ENCODE results near the gene NNMT.

The NNMT gene

DNA sequence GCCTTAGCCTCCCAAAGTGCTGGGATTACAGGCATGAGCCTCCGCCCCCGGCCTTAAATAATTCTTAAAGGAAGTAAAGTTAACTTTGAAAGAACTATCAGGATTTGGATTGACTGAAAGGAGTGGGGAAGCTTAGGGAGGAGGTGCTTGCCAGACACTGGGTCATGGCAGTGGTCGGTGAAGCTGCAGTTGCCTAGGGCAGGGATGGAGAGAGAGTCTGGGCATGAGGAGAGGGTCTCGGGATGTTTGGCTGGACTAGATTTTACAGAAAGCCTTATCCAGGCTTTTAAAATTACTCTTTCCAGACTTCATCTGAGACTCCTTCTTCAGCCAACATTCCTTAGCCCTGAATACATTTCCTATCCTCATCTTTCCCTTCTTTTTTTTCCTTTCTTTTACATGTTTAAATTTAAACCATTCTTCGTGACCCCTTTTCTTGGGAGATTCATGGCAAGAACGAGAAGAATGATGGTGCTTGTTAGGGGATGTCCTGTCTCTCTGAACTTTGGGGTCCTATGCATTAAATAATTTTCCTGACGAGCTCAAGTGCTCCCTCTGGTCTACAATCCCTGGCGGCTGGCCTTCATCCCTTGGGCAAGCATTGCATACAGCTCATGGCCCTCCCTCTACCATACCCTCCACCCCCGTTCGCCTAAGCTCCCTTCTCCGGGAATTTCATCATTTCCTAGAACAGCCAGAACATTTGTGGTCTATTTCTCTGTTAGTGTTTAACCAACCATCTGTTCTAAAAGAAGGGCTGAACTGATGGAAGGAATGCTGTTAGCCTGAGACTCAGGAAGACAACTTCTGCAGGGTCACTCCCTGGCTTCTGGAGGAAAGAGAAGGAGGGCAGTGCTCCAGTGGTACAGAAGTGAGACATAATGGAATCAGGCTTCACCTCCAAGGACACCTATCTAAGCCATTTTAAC is at the start of gene NNMT:
Gene NNMT (plus strand): TSS at position 724 of the 929 bp plus-strand sequence. CDS start 158 bp downstream, at position 882.
- peak; percentile 100 for DNase-seq (ENCODE audit: low read depth)

DNA sequence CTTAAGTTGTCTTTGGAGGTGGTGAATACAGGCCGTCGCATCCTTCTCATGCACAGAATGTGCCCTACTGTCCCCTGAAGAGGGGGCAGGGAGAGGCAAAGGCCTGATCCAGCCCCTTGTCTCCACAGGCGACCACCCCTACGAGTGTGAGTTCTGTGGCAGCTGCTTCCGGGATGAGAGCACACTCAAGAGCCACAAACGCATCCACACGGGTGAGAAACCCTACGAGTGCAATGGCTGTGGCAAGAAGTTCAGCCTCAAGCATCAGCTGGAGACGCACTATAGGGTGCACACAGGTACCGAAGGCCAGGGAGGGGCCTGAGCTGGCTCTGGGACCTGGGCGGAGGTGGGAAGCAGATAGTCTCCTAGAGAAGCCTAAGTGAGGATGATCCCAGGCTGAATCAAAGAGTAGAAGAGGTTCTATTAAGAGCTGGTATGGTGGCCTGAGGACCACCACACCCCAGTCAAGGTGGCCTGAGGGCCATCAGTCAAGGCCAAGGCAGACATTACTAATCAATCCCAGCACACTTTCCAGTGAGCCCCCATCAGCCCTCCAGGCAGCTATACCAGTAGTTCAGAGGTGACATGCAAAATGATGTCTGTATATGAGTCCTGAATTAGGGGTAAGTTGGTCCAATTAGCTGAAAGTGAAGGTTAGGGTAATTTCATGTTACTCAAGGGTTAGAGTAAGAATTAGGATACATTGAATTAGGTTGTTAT is 49.0 kb upstream of the NNMT start:
- no peak for DNase-seq (ENCODE audit: low read depth)

DNA sequence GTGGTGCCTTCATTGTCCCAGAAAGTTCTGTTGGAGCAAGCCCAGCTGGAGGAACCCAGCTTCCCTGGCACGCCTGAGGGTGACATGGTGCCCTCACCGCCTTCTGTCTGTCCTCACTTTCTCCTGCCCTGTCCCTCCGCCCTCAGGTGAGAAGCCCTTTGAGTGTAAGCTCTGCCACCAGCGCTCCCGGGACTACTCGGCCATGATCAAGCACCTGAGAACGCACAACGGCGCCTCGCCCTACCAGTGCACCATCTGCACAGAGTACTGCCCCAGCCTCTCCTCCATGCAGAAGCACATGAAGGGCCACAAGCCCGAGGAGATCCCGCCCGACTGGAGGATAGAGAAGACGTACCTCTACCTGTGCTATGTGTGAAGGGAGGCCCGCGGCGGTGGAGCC is 46.0 kb upstream of the NNMT start:
- no peak for DNase-seq (ENCODE audit: low read depth)

DNA sequence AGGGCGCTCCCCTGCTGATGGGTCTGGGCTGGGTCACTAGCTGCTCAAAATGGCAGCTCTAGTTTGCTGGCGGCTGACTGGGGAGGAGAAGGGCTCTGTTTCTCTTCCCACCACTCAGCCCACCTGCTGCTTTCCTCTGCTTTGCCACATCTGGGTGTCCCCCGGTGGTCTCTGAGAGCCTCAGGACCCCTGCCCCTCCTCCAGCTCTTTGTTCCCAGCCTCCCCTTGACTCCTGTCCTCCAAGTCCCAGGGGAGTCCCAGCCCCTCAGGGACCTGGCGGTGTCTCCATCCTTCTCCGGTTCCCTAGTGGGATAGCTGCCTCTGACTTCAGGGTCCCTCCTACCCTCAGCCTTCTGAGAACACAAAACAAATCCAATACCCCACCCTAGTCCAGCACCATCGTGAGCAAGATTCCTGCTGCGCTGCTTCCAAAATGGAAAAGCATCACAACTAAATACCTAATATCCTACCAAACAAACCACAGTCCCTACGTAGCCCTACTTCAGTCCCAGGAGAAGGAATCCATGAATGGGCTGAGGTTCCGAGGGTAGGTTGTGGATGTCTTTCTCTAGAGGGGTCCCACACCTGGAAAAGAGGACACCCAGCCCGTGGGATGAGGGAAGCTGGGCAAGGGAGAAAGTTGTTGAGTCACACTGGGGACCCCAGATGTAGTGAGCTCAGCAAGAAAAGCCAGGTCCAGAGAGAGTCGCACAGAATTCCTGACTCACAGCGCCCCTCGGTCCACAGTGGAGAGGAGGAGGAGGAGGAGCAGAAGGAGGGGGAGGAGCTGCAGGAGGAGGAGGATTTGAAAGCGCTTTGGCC is 45.0 kb upstream of the NNMT start:
- peak; percentile 44 for DNase-seq (ENCODE audit: low read depth)

DNA sequence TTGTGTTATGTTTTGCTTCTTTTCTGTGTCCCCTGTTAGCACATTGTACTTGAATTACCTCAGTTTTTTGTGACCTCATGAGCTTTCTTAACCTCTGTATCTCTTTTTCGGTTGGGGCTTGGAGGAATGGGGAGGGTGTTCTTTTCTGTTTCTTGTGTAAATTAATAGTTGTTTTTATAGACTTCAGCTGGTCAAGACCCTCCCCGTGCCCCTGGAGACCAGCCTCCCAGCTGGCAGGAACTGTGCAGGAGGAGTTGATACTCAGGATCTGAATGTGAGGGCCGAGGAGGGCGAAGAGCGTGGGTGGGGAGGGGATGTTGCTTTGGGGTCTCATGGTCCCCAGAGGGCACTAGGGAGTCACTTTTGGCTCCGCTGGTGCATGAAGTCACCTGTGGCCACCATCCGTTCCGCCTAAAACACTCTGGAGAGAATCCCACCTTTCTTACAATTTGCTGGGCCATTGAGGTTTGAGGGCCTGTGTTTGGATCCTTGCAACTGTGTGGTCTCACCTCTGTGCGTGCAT is 44.3 kb upstream of the NNMT start:
- no peak for DNase-seq (ENCODE audit: low read depth)

DNA sequence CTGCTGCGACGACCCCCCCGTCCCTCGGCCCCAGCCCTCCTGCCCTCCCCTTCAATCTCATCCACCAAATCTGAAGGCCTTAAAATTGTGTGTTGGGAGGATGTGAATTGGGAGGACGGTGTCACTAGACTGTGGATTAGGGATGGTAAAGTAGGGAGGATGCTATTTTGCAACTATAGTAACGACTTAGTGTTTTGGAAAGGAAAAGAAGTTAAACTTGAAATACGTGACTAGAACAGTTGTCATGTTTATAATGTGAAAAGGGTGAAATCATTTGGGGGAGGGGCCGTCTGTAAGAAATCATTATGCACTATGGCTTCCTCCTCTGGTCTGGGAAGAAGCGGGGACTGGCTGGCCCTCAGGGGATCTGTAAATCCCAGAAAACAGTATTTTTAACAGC is 43.4 kb upstream of the NNMT start:
- DNase-seq (ENCODE audit: low read depth), result no peak

DNA sequence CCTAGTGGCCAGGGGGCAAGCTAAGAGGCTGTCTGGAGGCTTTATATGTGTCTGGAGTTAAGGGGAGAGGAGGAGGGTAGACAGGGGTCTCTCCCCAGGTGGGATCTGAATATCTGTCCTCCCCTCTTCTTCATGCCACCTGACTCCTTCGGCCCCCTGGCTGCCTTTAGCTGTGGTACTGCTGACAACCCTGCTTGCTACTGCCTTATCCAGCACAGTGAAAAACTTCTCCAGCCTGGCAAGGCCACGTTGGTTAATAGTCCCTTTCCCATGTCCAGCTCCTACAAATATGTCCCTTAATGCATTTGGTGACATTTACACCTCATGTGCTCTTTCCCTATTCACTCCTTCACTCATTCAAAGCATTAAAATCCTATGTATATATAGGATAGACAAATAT is 42.4 kb upstream of the NNMT start:
- DNase-seq (ENCODE audit: low read depth), result no peak

DNA sequence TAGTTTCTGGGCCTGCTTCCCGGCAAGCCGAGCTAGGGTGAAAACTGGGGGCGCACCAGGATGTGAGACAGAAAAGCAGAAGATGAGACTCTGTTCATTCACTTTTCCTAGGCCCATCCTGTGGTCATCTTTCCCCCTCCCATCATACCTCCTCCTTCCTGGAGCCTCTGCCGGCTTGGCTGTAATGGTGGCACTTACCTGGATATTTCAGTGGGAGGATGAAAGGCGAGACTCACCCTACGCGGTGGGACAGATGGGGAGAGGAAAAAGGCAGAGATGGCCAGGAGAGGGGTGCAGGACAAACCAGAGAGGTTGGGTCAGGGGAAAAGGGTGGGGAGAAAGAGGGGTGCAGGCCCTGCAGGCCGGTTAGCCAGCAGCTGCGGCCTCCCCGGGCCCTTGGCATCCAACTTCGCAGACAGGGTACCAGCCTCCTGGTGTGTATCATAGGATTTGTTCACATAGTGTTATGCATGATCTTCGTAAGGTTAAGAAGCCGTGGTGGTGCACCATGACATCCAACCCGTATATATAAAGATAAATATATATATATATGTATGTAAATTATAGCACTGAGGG is 41.5 kb upstream of the NNMT start:
- DNase-seq (ENCODE audit: low read depth), result no peak

DNA sequence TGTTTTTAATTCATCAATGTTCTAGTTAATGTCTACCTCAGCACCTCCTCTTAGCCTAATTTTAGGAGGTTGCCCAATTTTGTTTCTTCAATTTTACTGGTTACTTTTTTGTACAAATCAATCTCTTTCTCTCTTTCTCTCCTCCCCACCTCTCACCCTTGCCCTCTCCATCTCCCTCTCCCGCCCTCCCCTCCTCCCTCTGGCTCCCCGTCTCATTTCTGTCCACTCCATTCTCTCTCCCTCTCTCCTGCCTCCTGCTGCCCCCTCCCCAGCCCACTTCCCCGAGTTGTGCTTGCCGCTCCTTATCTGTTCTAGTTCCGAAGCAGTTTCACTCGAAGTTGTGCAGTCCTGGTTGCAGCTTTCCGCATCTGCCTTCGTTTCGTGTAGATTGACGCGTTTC is 40.9 kb upstream of the NNMT start:
- DNase-seq (ENCODE audit: low read depth), result no peak

DNA sequence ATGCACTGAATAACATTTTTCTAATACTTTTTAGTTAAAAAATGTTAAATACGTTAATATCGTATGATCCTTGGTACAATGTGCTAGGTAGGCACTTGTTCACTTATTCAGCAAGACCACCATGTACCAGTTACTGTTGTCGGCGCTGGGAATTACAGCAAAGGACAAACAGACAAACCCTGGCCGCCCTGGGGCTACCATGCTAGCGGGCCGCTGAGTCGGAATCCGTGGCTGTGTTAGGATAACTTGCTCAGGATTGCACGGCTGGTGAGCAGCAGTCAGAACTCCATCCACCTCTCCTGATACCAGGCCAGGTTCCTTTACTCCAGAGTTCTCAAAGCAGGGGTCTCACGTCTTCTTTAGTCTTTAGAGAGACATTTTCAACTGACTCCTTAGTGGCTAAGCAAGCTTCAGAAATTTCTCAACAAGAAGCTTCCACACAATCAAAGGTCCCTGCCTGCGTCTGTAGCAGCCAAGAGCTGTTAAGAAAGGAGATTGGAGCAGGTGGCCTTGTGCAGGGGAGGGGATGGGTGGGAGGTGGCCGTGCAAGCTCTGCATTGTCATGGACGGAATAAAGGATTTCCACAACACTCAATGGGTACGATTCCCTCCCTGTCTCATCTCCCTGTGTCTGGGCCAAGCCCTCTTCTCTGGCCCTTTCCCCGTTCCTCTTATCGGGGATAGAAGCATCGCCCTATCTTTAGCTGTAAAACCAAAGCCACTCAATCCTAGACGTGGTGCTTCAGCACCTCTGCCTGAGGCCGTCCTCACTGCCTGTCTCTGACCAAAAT is 39.8 kb upstream of the NNMT start:
- DNase-seq (ENCODE audit: low read depth), result no peak

DNA sequence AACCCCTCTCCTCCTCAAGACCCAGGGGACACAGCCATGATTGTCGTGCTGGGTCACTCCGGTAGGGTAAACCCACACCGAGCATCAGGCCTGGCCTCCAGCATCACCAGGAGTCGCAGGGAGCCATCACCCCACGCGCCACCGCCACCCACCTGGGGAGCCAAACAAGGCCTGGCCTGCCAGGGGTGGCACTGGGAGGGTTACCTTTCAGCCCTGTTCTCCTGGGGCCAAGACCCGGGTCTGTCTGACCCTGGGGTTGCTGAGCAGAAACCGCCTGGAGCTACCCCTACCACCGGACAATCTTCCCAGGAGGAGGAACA is 39.3 kb upstream of the NNMT start:
- no peak for DNase-seq (ENCODE audit: low read depth)

DNA sequence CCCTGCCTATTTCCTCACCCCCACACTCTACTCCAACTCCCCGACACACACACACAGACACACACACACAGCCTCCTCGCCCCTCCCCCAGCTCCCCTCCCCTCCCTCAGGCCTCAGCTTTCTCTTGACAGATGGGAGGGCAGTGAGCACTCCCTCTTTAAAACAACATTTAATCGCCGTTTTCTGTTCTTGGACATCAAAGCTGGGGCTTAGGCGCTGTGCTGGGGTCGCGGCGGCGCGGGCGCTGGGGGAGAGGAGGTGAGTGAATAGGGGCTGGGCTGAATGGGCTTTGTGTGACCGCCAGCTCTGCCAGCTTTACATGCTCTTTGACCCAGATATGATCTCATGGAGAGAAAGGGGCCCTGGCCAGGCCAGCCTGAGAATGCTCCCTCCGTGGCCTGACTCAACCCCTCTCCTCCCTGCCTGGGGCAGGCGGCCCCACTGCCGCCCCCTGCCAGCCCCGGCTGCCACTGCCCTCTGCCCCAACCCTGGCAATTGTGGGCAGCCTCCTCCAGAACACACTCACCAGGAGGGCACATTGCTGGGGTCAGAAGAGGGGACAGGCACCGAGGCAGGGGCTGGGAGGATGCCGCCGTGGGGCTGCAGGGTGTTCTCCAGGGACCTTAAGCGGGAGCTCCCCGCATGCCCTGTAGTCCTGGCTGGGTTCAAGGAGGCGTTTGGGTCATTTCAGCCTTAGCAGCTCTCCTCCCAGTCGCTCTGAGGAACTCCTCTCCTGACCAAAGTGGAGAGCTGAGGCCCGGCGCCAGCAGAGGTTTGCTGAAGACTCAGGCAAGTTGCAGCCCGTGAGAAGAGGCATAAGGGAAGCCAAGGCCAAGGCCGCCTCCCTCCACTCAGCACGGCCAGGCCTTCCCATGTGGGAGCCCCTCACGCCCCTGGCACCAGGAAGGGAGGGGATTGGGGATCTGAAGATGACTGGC is 38.3 kb upstream of the NNMT start:
- DNase-seq (ENCODE audit: low read depth), result peak; percentile 84

DNA sequence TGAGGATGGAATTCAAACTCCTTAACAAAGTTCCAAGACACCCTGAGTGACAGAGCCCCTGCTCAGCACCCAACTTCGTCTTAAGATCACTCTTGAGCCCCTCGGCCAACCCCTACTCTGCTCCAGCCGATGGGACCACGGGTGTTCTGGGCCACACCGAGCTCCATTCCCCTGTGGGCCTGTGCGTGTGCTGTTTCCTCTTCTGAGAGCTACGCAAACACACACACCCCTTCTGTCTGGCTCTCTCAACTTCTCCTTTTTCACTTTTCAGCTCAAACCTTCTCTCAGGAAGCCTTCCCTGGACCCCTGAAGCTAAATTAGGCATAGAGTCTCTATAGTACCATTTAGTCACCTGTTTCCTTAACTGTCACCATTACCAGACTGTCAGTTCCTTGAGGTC is 37.5 kb upstream of the NNMT start:
- no peak for DNase-seq (ENCODE audit: low read depth)

DNA sequence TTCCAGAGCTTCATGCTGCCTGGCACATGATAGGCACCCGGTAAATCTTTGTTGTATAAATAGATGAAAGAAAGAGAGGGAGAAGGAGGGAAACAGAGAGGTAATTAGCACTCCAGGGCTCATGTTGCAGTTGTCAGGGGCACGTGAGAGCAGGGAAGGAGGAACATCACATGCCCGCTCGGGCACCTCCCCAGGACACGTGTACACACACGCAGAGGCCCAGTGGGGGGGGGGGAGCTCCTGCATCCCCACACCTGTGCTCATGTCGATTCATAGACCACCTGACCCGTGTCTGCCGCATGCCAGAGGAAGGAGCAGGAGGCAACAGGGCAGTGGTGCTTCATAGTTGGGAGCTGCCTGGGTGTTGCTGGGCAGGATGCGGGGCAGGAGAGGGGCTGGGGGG is 37.1 kb upstream of the NNMT start:
- no peak for DNase-seq (ENCODE audit: low read depth)

DNA sequence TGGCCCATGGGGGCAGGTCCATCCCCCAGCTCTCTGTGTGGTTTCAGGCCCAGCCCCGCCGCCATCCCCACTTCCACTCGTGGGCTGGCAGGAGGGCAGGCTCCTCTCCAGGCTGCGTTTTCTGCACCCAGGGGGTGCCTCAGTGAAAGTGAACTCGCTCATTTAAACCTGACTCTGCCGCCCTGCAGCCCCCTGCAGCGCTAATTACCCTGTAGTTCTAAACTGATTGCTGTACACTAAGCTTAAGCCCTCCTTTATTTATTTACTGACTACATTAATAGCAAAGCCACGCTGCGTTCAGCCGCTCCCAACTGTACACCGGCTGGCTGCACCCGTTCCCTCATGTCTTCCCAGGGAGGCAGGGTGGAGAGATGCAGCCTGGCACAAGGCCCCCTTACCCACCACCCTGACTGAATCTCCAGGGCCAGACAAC is 36.6 kb upstream of the NNMT start:
- DNase-seq (ENCODE audit: low read depth), result no peak

DNA sequence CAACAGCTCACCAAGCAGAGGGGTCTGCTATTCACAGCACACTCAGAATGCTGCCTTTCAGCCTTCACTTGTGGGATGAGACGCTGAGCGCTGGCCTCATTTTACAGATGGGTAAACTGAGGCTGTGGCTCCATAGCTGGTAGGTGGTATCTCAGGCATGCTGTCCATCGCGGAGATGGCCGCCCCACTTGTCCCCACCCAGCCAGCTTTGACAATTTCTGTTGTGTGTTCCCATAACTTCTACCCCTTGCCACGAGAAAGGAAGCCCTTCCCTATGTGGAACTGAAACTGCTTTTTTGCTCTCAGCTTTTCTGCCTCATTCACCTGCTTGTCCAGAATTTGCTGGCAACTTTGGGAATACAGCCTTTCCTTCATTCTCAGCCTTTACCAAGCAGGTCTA is 36.1 kb upstream of the NNMT start:
- no peak for DNase-seq (ENCODE audit: low read depth)

DNA sequence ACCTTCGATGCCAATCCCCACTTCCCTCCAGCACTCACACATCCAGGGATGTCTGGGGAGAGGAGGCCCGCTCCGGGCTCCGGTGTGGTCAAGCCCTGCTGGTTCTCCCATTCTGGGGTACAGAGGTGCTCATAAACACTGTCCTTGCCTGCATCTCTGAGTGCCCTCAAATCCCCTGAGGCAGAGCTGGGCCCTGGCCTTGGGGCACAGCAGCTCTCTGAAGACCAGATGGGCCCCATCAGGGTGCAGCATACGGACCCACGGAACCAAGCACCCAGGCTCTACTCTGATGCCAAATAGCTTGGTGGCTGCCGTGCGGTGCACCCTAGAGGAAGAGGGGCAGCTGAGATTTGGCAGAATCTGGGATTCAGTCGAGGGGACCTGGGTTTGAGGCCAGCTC is 35.7 kb upstream of the NNMT start:
- DNase-seq (ENCODE audit: low read depth), result no peak

DNA sequence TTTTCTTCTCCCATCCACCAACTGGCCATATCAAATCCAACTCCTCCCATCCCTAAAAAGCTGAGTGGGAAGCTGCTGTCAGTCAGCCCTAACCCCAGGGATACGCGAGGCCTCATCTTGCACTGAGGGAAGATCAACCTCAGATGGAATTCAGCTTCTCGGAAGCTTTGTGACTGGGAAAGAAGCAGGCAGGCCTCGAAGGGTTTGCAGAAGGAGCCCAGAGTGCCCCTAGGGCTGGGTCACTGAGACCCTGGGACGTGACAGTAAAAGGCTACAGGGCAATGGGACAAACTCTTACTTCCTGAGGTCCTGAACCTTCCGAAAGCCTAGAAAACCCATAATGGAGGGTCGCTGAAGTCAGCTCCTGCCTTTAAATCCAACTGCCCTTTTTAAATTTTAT is 34.4 kb upstream of the NNMT start:
- no peak for DNase-seq (ENCODE audit: low read depth)

DNA sequence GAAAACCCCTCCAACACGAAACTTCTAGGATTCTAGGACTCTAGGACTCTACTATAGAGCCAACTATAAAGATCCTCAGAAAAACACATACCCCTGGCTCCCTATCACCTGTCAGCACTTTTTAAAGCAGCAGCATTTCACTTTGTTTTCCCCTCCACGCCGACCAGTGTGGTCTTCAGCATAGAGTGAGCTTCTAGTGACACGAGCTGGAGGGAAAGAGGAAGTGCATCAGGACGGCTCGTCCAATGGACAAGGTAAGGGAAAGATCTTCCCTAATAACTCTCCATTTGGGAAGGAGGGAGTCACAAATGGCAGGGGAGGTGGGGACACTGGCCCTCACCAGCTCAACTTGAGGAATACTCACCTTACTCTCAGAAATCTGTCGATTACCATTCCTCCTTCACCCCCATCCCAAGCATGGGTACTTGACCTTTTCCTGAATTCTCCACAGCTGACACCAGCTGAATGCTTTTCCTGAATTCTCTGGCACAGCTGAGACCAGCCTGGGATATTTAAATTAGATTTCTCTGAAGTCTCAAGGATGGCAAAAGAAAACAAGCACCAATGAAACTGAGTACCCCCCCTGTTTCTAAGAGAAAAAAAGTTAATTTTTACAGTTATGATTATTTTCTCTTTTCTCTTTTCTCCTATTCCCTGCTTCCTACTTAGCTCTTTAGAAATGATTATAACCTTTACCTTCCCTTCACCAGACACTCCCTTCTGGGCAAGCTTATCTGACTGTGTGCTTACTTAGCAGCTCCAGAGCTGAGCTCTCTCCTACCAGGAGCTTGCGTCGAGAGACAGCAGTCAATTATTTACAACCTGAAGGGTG is 33.3 kb upstream of the NNMT start:
- peak; percentile 51 for DNase-seq (ENCODE audit: low read depth)
